Measurements from ENCODE around the gene STON2.

STON2 gene

DNA sequence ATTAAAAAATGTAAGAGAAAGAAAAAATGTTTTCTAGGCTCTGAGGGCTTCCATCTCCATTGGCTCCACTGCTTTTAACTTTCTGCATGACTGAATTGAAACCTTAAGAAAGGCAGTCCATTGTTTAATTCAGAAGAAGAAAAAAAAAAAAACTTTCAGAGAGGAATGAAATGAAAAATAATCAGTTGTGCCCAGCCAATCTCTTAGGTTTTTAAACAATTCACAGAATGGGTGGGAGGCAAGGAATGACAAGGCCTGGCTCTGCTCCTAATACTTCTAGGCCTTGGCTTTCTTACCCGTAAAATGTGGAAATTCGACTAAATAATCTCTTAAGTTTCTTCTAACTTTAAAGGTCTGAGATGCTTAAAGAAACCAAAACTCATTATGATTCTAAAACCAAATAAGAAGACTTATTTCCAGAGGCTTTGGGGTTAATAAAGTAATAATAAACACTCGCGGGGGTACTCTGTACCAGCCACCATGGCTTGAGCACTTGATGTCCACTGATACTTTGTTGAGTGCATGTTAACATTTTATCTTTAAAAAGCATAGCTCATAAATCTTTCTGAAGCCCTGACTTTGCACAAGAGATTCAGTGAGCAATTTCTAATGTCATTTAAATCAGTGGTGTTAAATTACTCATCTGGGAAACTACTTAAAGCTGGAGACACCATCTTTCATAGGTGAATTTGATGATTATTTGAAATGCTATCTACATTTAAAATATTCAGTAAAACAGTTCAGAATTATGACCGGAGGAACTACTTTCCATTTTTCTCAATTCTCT lies 49.6 kb downstream of the STON2 start:
- H3K4me3 ChIP-seq (ENCODE audit: low read length): no peak overlapping the region
- H3K36me3 ChIP-seq (ENCODE audit: insufficient read depth, low read length): 0 out of 2 replicates have a peak, but pooled peaks cover 6% of the 10 kb centered on the region
- WGBS: 95% methylated on average over 4 of the region's 5 CpGs
- no peaks in the 10 kb centered on the region for H3K27me3 ChIP-seq (ENCODE audit: insufficient read depth, low read length)
- H3K9ac ChIP-seq (ENCODE audit: low read depth, low read length): no peak overlapping the region
- H3K4me1 ChIP-seq (ENCODE audit: insufficient read depth, low read length): peaks cover 9% of the 10 kb centered on the region; the same call in 1 of the 2 replicates
- peaks cover 7% of the 10 kb centered on the region; the same call in 1 of the 2 replicates for H3K9me3 ChIP-seq (ENCODE audit: insufficient read depth, low read depth, low read length)
- no peak overlapping the region for H3K27ac ChIP-seq (ENCODE audit: low read depth, low read length)

DNA sequence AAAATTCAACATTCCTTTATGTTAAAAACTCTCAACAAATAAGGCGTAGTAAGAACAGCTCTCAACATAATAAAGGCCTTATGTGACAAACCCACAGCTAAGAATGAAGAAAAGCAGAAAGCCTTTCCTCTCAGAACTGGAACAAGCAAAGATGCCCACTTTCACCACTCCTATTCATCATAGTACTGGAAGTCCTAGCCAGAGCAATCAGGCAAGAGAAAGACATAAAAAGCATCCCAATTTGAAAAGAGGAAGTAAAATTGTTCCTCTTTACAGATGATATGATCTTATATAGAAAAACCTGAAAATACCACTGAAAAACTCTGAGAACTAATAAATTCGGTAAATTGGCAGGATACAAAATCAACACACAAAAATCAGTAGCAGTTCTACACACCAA lies 52.1 kb downstream of the STON2 start:
- no peak overlapping the region for H3K27ac ChIP-seq (ENCODE audit: low read depth, low read length)
- H3K9ac ChIP-seq (ENCODE audit: low read depth, low read length): no peak overlapping the region
- no peaks in the 10 kb centered on the region for H3K27me3 ChIP-seq (ENCODE audit: insufficient read depth, low read length)
- peaks cover 9% of the 10 kb centered on the region; the same call in 1 of the 2 replicates for H3K4me1 ChIP-seq (ENCODE audit: insufficient read depth, low read length)
- H3K36me3 ChIP-seq (ENCODE audit: insufficient read depth, low read length): 0 out of 2 replicates have a peak, but pooled peaks cover 6% of the 10 kb centered on the region
- no peaks in the 10 kb centered on the region for H3K9me3 ChIP-seq (ENCODE audit: insufficient read depth, low read depth, low read length)
- WGBS: 90% methylated on average over 2 of the region's 2 CpGs
- no peak overlapping the region for H3K4me3 ChIP-seq (ENCODE audit: low read length)

DNA sequence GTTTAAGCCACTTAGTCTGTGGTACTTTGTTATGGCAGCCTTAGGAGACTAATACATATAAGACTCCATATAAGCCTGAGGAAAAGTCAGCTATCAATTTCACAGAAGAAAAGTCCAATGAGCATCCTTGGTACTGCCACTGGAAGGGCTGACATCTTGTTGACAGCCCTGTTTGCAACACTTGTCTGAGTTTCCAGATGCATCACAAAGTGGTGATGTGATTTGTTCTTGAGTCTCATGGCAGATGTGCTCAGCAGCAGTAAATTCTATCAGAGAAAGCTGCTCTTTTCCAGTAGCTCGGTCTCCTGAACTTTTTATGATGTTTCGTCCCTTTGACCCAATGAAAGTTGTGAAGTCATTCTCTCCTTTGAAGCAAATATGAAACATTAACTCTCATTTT lies 54.3 kb downstream of the STON2 start:
- H3K4me1 ChIP-seq (ENCODE audit: insufficient read depth, low read length): peaks cover 9% of the 10 kb centered on the region; the same call in 1 of the 2 replicates
- 99% methylated on average over 2 of the region's 2 CpGs for WGBS
- no peaks in the 10 kb centered on the region for H3K36me3 ChIP-seq (ENCODE audit: insufficient read depth, low read length)
- no peak overlapping the region for H3K4me3 ChIP-seq (ENCODE audit: low read length)
- H3K9me3 ChIP-seq (ENCODE audit: insufficient read depth, low read depth, low read length): no peaks in the 10 kb centered on the region
- H3K27me3 ChIP-seq (ENCODE audit: insufficient read depth, low read length): no peaks in the 10 kb centered on the region
- no peak overlapping the region for H3K27ac ChIP-seq (ENCODE audit: low read depth, low read length)
- no peak overlapping the region for H3K9ac ChIP-seq (ENCODE audit: low read depth, low read length)

DNA sequence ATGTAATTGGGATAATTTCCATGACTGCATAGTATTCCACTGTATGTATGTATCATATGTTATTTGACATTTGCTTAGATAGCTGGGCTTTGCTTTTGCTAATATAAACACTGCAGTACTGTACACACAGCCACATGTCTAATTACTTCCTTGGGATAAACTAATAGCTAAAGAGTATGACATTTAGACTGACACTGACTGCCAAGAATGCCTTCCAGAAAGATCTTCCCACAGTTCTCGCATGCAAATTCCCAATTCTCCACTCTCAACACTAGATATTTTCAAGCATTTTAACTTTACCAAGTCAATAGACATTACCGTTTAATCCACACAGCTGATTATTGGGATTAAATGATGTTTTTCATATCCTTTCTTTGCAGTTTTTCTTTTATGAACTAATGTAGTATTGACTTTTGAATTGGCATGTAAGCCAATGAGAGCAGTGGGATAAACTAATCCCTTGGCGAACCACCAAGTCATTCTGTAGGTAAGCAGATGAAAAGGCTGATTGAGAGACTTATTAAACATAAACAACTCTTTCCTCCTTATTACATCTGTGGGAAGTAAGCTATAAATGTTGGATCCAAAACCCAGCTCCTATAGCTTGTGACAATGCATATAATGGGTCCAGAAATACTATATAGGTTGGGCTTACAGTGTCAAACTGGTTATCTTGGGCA lies 55.5 kb downstream of the STON2 start:
- H3K27me3 ChIP-seq (ENCODE audit: insufficient read depth, low read length): no peaks in the 10 kb centered on the region
- no peaks in the 10 kb centered on the region for H3K36me3 ChIP-seq (ENCODE audit: insufficient read depth, low read length)
- H3K4me1 ChIP-seq (ENCODE audit: insufficient read depth, low read length): peaks cover 9% of the 10 kb centered on the region; the same call in 1 of the 2 replicates
- H3K9ac ChIP-seq (ENCODE audit: low read depth, low read length): no peak overlapping the region
- H3K27ac ChIP-seq (ENCODE audit: low read depth, low read length): no peak overlapping the region
- H3K4me3 ChIP-seq (ENCODE audit: low read length): no peak overlapping the region
- 100% methylated on average over 3 of the region's 3 CpGs for WGBS
- H3K9me3 ChIP-seq (ENCODE audit: insufficient read depth, low read depth, low read length): no peaks in the 10 kb centered on the region

DNA sequence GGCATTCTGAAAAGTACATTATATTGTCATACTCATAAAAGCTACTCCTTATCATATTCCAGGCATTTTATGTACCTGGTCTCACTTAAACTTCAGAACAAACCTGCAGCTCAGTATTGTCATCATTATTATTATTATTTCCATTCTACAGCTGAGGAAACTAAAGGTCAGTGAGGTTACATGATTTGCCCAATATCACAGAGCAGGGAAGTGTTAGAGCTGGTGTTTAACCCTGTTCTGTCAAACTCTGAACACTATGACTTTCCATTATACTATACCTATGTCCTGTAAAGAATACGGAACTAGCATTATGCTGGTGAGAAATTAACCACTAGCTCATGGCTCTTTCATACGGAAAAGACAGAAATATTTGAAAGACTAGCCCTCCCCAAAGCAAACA lies 56.4 kb downstream of the STON2 start:
- H3K4me3 ChIP-seq (ENCODE audit: low read length): no peak overlapping the region
- H3K4me1 ChIP-seq (ENCODE audit: insufficient read depth, low read length): peaks cover 9% of the 10 kb centered on the region; the same call in 1 of the 2 replicates
- no peaks in the 10 kb centered on the region for H3K27me3 ChIP-seq (ENCODE audit: insufficient read depth, low read length)
- H3K27ac ChIP-seq (ENCODE audit: low read depth, low read length): no peak overlapping the region
- no peak overlapping the region for H3K9ac ChIP-seq (ENCODE audit: low read depth, low read length)
- H3K9me3 ChIP-seq (ENCODE audit: insufficient read depth, low read depth, low read length): no peaks in the 10 kb centered on the region
- H3K36me3 ChIP-seq (ENCODE audit: insufficient read depth, low read length): no peaks in the 10 kb centered on the region
- WGBS: 98% methylated on average over 2 of the region's 2 CpGs

DNA sequence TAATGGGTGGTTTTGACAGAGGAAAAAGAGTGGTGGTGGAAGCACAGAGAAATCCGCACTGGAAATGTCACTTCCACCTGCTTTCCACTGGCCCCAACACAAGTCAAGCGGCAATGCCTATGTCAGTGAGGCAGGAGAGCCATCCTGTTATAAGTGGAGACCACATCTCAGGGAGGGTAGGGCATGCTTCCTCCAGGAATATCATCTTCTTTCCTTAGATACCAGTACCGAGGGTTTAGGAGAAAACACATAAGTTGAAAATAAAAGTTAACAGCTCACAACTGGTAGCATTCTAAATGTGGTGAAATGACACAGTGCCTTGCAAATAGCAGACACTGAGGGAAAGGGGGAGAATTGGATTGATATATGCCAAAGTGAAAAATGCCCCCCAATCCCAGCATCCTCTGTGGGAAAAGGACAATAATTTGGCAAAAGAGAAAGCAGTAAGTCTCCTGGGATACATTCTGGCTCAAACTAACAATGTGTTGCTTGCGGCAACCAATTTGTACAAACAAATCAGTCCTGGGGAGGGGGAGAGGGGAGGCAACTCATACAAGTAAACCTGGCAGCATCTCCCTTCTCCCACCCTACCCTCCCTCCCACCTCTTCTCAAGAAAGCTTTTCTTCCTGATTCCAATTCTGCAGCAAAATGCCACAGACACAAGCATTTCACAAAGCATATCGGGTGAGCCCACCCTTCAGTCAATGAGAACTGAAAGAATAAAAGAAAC lies 57.1 kb downstream of the STON2 start:
- 92% methylated on average over 5 of the region's 5 CpGs for WGBS

DNA sequence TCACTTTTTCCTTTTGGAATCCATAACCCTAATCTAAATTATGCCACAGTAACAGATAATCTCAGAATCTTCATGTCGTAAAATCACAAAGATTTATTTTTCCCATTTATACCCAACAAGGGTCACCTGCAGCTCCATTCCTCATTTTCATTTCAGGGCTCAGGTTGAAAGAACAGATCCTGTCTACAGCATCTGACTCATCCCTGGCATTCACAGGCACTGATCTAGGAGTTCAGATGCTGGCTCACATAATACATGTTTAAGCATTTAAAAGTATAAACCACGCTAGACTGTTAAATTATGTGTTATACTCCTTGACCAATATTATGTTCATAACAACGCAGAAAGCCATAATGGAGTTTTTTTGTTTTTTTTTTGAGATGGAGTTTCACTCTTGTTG lies 58.3 kb downstream of the STON2 start:
- Histone ChIP-seq H3K4me1 (ENCODE audit: insufficient read depth, low read length) (no peaks in the 10 kb centered on the region), H3K36me3 (ENCODE audit: insufficient read depth, low read length) (no peaks in the 10 kb centered on the region), H3K4me3 (ENCODE audit: low read length) (no peak overlapping the region), H3K27me3 (ENCODE audit: insufficient read depth, low read length) (no peaks in the 10 kb centered on the region), H3K27ac (ENCODE audit: low read depth, low read length) (no peak overlapping the region), H3K9ac (ENCODE audit: low read depth, low read length) (no peak overlapping the region), H3K9me3 (ENCODE audit: insufficient read depth, low read depth, low read length) (no peaks in the 10 kb centered on the region)
- 97% methylated on average over 3 of the region's 3 CpGs for WGBS

More for the DNA sequence above, 57.1 kb downstream of the STON2 start:
- Histone ChIP-seq H3K4me3 (ENCODE audit: low read length) (no peak overlapping the region), H3K27ac (ENCODE audit: low read depth, low read length) (no peak overlapping the region), H3K36me3 (ENCODE audit: insufficient read depth, low read length) (no peaks in the 10 kb centered on the region), H3K9ac (ENCODE audit: low read depth, low read length) (no peak overlapping the region), H3K27me3 (ENCODE audit: insufficient read depth, low read length) (no peaks in the 10 kb centered on the region), H3K4me1 (ENCODE audit: insufficient read depth, low read length) (peaks cover 4% of the 10 kb centered on the region; the same call in 1 of the 2 replicates), H3K9me3 (ENCODE audit: insufficient read depth, low read depth, low read length) (no peaks in the 10 kb centered on the region)

DNA sequence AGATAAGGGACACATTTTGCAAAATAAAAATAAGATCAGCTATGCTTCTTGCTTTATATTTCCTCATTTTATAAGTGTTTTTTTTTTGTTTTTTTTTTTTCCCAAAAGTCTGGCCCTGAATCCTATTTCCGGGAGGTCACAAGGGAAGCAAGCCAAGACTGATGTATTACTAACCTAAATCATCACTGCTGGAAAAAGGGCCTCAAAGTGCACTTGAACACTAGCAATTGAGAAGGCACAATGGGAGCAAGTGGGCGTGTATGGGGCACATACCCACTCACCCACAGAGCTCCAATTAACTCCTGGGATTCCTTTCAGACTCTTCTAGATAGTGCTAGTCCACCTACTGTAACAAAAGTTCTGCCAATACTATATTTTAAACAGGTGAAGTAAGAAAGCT lies 58.8 kb downstream of the STON2 start:
- no peak overlapping the region for H3K4me3 ChIP-seq (ENCODE audit: low read length)
- WGBS: 96% methylated on average over 2 of the region's 2 CpGs
- no peak overlapping the region for H3K9ac ChIP-seq (ENCODE audit: low read depth, low read length)
- no peaks in the 10 kb centered on the region for H3K36me3 ChIP-seq (ENCODE audit: insufficient read depth, low read length)
- H3K27ac ChIP-seq (ENCODE audit: low read depth, low read length): no peak overlapping the region
- no peaks in the 10 kb centered on the region for H3K4me1 ChIP-seq (ENCODE audit: insufficient read depth, low read length)
- H3K9me3 ChIP-seq (ENCODE audit: insufficient read depth, low read depth, low read length): no peaks in the 10 kb centered on the region
- H3K27me3 ChIP-seq (ENCODE audit: insufficient read depth, low read length): no peaks in the 10 kb centered on the region

DNA sequence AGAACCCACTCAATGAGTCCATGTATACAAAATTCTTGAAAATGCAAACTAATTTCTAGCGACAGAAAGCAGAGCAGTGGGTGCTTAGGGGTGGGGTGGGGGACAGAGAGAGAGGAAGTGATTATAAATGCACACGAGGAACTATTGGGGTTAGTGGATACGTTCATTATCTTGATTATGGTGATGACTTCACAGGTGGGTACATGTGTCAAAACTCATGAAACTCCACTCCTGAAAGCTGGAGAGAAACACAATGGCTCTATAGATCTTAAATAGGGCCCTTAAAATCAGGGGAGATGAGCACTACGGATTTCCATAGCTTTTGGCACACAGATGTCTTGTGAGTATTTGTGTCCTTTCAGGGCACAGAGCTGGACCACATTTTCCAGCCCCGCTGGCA lies 59.9 kb downstream of the STON2 start:
- no peak overlapping the region for H3K9ac ChIP-seq (ENCODE audit: low read depth, low read length)
- H3K27ac ChIP-seq (ENCODE audit: low read depth, low read length): no peak overlapping the region
- 92% methylated on average over 5 of the region's 5 CpGs for WGBS
- H3K36me3 ChIP-seq (ENCODE audit: insufficient read depth, low read length): no peaks in the 10 kb centered on the region
- H3K4me1 ChIP-seq (ENCODE audit: insufficient read depth, low read length): no peaks in the 10 kb centered on the region
- no peak overlapping the region for H3K4me3 ChIP-seq (ENCODE audit: low read length)
- no peaks in the 10 kb centered on the region for H3K27me3 ChIP-seq (ENCODE audit: insufficient read depth, low read length)
- no peaks in the 10 kb centered on the region for H3K9me3 ChIP-seq (ENCODE audit: insufficient read depth, low read depth, low read length)

DNA sequence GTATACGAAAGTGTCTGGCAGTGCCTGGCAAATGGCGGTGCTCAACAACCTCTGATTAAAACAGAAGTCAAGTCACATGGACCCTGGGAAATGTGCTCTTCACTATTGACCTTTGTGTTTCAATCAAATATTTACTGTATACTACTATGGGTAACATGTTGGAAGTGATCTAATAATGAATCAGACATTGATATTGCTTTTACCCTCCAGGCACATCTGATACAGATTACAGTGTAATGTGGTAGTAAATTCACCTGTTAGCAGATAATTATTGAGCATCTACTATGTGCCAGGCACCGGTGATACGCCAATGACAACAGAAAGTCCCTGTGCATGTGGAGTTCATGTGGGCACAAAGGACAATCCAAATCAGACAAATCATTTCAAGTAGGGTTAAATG lies 63.1 kb downstream of the STON2 start:
- Histone ChIP-seq H3K36me3 (ENCODE audit: insufficient read depth, low read length) (no peaks in the 10 kb centered on the region), H3K9ac (ENCODE audit: low read depth, low read length) (no peak overlapping the region), H3K27me3 (ENCODE audit: insufficient read depth, low read length) (no peaks in the 10 kb centered on the region), H3K9me3 (ENCODE audit: insufficient read depth, low read depth, low read length) (no peaks in the 10 kb centered on the region), H3K27ac (ENCODE audit: low read depth, low read length) (no peak overlapping the region), H3K4me1 (ENCODE audit: insufficient read depth, low read length) (no peaks in the 10 kb centered on the region), H3K4me3 (ENCODE audit: low read length) (no peak overlapping the region)
- 97% methylated on average over 4 of the region's 4 CpGs for WGBS

DNA sequence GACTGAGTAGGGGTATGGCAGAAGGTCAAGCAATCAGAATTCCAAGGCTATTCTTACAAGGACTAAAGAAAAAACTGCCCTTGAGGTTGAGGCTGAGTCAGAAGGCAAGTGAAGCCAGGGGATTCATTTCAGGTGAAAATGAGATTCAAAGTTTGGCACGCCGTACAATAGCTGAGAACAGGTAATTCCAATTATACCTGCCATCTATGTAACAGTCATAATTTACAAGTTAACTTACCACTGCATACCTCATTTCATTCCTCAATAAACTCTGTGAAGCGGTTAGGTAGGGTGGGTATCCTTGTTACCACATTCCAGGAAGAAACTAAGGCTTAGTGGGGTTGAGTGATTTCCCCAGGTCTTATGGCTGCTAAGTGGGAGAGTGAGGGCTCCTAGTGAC lies 64.1 kb downstream of the STON2 start:
- H3K27me3 ChIP-seq (ENCODE audit: insufficient read depth, low read length): no peaks in the 10 kb centered on the region
- no peaks in the 10 kb centered on the region for H3K4me1 ChIP-seq (ENCODE audit: insufficient read depth, low read length)
- 100% methylated on average over 3 of the region's 3 CpGs for WGBS
- H3K4me3 ChIP-seq (ENCODE audit: low read length): no peak overlapping the region
- H3K9ac ChIP-seq (ENCODE audit: low read depth, low read length): no peak overlapping the region
- no peaks in the 10 kb centered on the region for H3K9me3 ChIP-seq (ENCODE audit: insufficient read depth, low read depth, low read length)
- no peak overlapping the region for H3K27ac ChIP-seq (ENCODE audit: low read depth, low read length)
- H3K36me3 ChIP-seq (ENCODE audit: insufficient read depth, low read length): no peaks in the 10 kb centered on the region

Measured in HUES64 (cell line).